HG03558 (cell line): ENCODE results near the gene RPTOR.

ENCODE experiments used
- ATAC-seq: cut with Tn5 transposase; IDR thresholded peaks from one replicate; pipeline ENCODE4 v1.9.1; 2021; ENCODE audit warnings: moderate number of reproducible peaks; ENCODE audit not compliant: unreplicated experiment; ENCODE audit errors: extremely low read depth

RPTOR gene

GRCh38 chr17:81010935-81011334 is 466.3 kb downstream of the RPTOR start:
- ATAC-seq: no peak

GRCh38 chr17:81011951-81012350 is 467.3 kb downstream of the RPTOR start:
- no peak for ATAC-seq

GRCh38 chr17:81012574-81013447 is 468.2 kb downstream of the RPTOR start:
- ATAC-seq: no peak

- no peak for ATAC-seq
Measured at GRCh38 chr17:81013642-81014041, 469.0 kb downstream of the RPTOR start.

GRCh38 chr17:81015136-81015535 is 470.5 kb downstream of the RPTOR start:
- ATAC-seq: no peak
